HepG2 (cell line): ENCODE measurements around the gene ESPN. TPM values are rescaled to one million over a fixed set of nuclear protein-coding genes. Genes with fewer than 3 reads are reported as not detected.

Experiments
- ADNP ChIP-seq: sonication (generic); formaldehyde crosslinking; IDR thresholded peaks from 2 replicates; pipeline ENCODE4 v1.4.0; 2020; ENCODE audit warnings: missing genetic modification reagents
- AKAP8 ChIP-seq: sonication (generic); formaldehyde crosslinking; IDR thresholded peaks from 2 replicates; pipeline ENCODE4 v1.5.1; 2020; ENCODE audit warnings: mild to moderate bottlenecking, missing genetic modification reagents
- EED ChIP-seq: sonication (generic); formaldehyde crosslinking; IDR thresholded peaks from 2 replicates; pipeline ENCODE4 v1.5.0; 2020; ENCODE audit warnings: mild to moderate bottlenecking, missing genetic modification reagents
- FOXO1 ChIP-seq: sonication (generic); formaldehyde crosslinking; IDR thresholded peaks from 2 replicates; pipeline ENCODE4 v1.4.0; 2020; ENCODE audit warnings: missing genetic modification reagents
- GABPB1 ChIP-seq: IDR thresholded peaks from 2 replicates; pipeline ENCODE4 v1.6.1; 2016; ENCODE audit warnings: mild to moderate bottlenecking, missing genetic modification reagents, moderate library complexity, missing compliant biosample characterization
- HMG20B ChIP-seq: conservative IDR thresholded peaks from 2 replicates; pipeline ENCODE4 v1.6.1; 2016; ENCODE audit warnings: missing genetic modification reagents, missing compliant biosample characterization
- JARID2 ChIP-seq: sonication (generic); formaldehyde crosslinking; IDR thresholded peaks from 2 replicates; pipeline ENCODE4 v1.8.1; 2023; ENCODE audit warnings: missing genetic modification reagents, inconsistent platforms; ENCODE audit not compliant: insufficient replicate concordance
- MXD4 ChIP-seq: IDR thresholded peaks from 2 replicates; pipeline ENCODE4 v1.6.1; 2016; ENCODE audit warnings: mild to moderate bottlenecking, missing biosample characterization, missing genetic modification reagents
- NBN ChIP-seq: fragments of 450-650 bp; conservative IDR thresholded peaks from 2 replicates; pipeline ENCODE4 v1.6.1; 2017
- NR2F2 ChIP-seq: IDR thresholded peaks from 2 replicates; pipeline ENCODE4 v1.6.1; 2012; ENCODE audit warnings: low read depth, inconsistent platforms, borderline replicate concordance
- SAP130 ChIP-seq: IDR thresholded peaks from 2 replicates; pipeline ENCODE4 v1.6.1; 2016; ENCODE audit warnings: low read depth
- SOX13 ChIP-seq, 3 experiments: fragments of 450-650 bp in 1 of 3; sonication (generic) in 1 of 3; formaldehyde crosslinking in 1 of 3; IDR thresholded peaks in 2 of 3; conservative IDR thresholded peaks in 1 of 3; 2 replicates each; pipeline versions ENCODE4 v1.5.0 to v1.6.1; 2016 to 2020; ENCODE audit warnings: antibody characterized with exemption in 1 of 3, mild to moderate bottlenecking in 1 of 3, missing compliant biosample characterization in 1 of 3, missing genetic modification reagents in 1 of 3, moderate library complexity in 1 of 3
- SP4 ChIP-seq: sonication (generic); formaldehyde crosslinking; IDR thresholded peaks from 2 replicates; pipeline ENCODE4 v1.8.1; 2023; ENCODE audit warnings: mild to moderate bottlenecking, missing genetic modification reagents
- TBL1XR1 ChIP-seq: fragments of 150-350 bp; IDR thresholded peaks from 2 replicates; pipeline ENCODE4 v1.6.1; 2014; ENCODE audit warnings: borderline replicate concordance, low read length; ENCODE audit not compliant: partially characterized antibody
- TBP ChIP-seq: sonication (generic); formaldehyde crosslinking; IDR thresholded peaks from 2 replicates; pipeline ENCODE4 v1.5.0; 2020; ENCODE audit warnings: missing genetic modification reagents
- TEAD3 ChIP-seq: optimal IDR thresholded peaks from 2 replicates; pipeline ENCODE3; 2016; ENCODE audit warnings: borderline replicate concordance
- ZBTB14 ChIP-seq: sonication (generic); formaldehyde crosslinking; IDR thresholded peaks from 2 replicates; pipeline ENCODE4 v1.4.0; 2020; ENCODE audit warnings: missing genetic modification reagents
- ZNF274 ChIP-seq: sonication (generic); formaldehyde crosslinking; IDR thresholded peaks from 2 replicates; pipeline ENCODE4 v1.5.1; 2020; ENCODE audit warnings: mild to moderate bottlenecking, missing genetic modification reagents
- ZNF407 ChIP-seq: sonication (generic); formaldehyde crosslinking; IDR thresholded peaks from one replicate; pipeline ENCODE4 v1.5.1; 2020; ENCODE audit warnings: mild to moderate bottlenecking, missing genetic modification reagents; ENCODE audit errors: not compliant biosample characterization
- ZNF501 ChIP-seq: sonication (generic); formaldehyde crosslinking; IDR thresholded peaks from 2 replicates; pipeline ENCODE4 v1.5.1; 2020; ENCODE audit warnings: mild to moderate bottlenecking, moderate library complexity, missing genetic modification reagents
- ZNF598 ChIP-seq: sonication (generic); formaldehyde crosslinking; IDR thresholded peaks from 2 replicates; pipeline ENCODE4 v1.5.1; 2020; ENCODE audit warnings: mild to moderate bottlenecking, missing genetic modification reagents, borderline replicate concordance
- polyA plus RNA-seq, 8 experiments: library from polyadenylated mRNA; depleted of rRNA in 3 of 8; stranded (reverse) in 7 of 8; unstranded in 1 of 8; fragments of >200 nt; fragmentation: Illumina TruSeq in 4 of 8; extraction: Trizol in 4 of 8; gene quantifications; 2 replicates each; pipeline versions ENCODE4 v1.2.1 to v1.2.3, GENCODE V29; 2011 to 2016; ENCODE audit warnings: low read depth in 4 of 8, missing spikeins in 1 of 8, mixed read lengths in 1 of 8; ENCODE audit not compliant: insufficient read depth in 1 of 8
- total RNA-seq, 5 experiments: library from RNA; depleted of rRNA; stranded (reverse); fragments of >200 nt; fragmentation: Illumina TruSeq; extraction: Trizol; gene quantifications; 2 replicates each; pipeline ENCODE4 v1.2.3, GENCODE V29; 2016; ENCODE audit warnings: low read depth in 1 of 5

The ESPN gene
- total and polyA plus RNA-seq, 2 of the 13 experiments (the other 11 are each of a cell fraction or from before 2014, with no cell fraction given) = 48.6 to 54.2 TPM

GRCh38 chr1:6497215-6497866 lies 72.8 kb downstream of the ESPN start (continued):
- no peak for TF ChIP-seq ZNF407 (CRISPR knock-in tag)
- no peak for TF ChIP-seq MXD4 (CRISPR knock-in tag)
- TF ChIP-seq FOXO1 (CRISPR knock-in tag) = no peak
- TF ChIP-seq AKAP8 (CRISPR knock-in tag) = no peak
- TF ChIP-seq HMG20B (CRISPR knock-in tag) = no peak
- no peak for TF ChIP-seq SOX13 (IDR thresholded peaks at IDR 0.05)
- TF ChIP-seq SOX13 (CRISPR knock-in tag; conservative IDR thresholded peaks at IDR 0.05 in 1 of 2, IDR thresholded peaks at IDR 0.05 in 1 of 2) = no peak
- no peak for TF ChIP-seq ZNF274 (CRISPR knock-in tag)
- no peak for TF ChIP-seq NBN
- peak; percentile 49; the same call in 1 of the 2 replicates for TF ChIP-seq GABPB1 (CRISPR knock-in tag)
- no peak for TF ChIP-seq TBP (CRISPR knock-in tag)
- TF ChIP-seq SP4 (CRISPR knock-in tag) = no peak
- no peak for TF ChIP-seq ZNF501 (CRISPR knock-in tag)
- no peak for TF ChIP-seq NR2F2
- TF ChIP-seq SAP130 (CRISPR knock-in tag) = peak; percentile 50
- no peak for TF ChIP-seq TBL1XR1
- TF ChIP-seq JARID2 = no peak
- no peak for TF ChIP-seq ZBTB14 (CRISPR knock-in tag)
- no peak for TF ChIP-seq ZNF598 (CRISPR knock-in tag)
- peak; percentile 25 for TF ChIP-seq TEAD3 (CRISPR knock-in tag)
- TF ChIP-seq ADNP (CRISPR knock-in tag) = no peak
- TF ChIP-seq EED (CRISPR knock-in tag) = no peak
